ENCODE results near the gene IFI27L2. TPM values are rescaled to one million over a fixed set of nuclear protein-coding genes. Genes with fewer than 3 reads are reported as not detected.

The IFI27L2 gene
- total and polyA plus RNA-seq, 2 experiments from 2014 or later: 91.5 to 95.1 TPM

DNA sequence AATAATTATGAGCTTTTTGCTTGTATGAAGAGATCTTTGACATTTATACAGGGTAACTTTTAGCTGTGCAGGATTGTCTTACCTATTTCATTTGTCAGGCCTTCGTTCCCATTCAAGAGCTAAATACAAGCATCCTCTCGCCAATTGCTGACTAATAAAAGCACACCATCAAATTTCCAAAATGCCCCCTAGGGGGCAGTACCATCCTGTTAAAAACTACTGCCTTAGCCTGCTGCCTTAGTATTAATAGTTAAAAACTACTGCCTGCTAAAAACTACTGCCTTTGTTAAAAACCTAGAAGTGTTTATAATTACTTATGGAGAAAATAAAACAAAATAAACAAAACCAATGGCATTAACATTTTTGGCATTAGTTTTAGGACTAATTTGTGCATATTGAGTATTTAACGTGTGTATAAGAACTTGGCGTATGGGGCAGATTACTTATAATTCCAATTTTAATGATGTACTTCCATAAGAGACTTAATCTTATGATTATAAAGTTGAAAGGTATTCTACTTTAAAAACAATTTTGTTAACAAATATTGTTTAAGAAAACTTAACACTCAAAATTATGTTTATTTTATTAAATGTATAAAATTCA is 3.0 kb upstream of the IFI27L2 start:
- TF ChIP-seq EZH2 (IDR thresholded peaks at IDR 0.05; ENCODE audit: borderline replicate concordance): no peak
- TF ChIP-seq, protein P1, sequence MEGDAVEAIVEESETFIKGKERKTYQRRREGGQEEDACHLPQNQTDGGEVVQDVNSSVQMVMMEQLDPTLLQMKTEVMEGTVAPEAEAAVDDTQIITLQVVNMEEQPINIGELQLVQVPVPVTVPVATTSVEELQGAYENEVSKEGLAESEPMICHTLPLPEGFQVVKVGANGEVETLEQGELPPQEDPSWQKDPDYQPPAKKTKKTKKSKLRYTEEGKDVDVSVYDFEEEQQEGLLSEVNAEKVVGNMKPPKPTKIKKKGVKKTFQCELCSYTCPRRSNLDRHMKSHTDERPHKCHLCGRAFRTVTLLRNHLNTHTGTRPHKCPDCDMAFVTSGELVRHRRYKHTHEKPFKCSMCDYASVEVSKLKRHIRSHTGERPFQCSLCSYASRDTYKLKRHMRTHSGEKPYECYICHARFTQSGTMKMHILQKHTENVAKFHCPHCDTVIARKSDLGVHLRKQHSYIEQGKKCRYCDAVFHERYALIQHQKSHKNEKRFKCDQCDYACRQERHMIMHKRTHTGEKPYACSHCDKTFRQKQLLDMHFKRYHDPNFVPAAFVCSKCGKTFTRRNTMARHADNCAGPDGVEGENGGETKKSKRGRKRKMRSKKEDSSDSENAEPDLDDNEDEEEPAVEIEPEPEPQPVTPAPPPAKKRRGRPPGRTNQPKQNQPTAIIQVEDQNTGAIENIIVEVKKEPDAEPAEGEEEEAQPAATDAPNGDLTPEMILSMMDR (IDR thresholded peaks at IDR 0.05; ENCODE audit: poor library complexity): peak; percentile 84
- no peak overlapping the region for H3K4me2 ChIP-seq
- H3K27ac ChIP-seq: no peak overlapping the region
- H3K27me3 ChIP-seq: no peaks in the 10 kb centered on the region
- no peaks in the 10 kb centered on the region for H3K79me2 ChIP-seq
- 48% methylated on average over 4 of the region's 4 CpGs for WGBS (ENCODE audit: low lambda C conversion rate, missing lambda C conversion rate)
- no peaks in the 10 kb centered on the region for H3K9me2 ChIP-seq (replicated peaks; ENCODE audit: insufficient read depth)
- H2AFZ ChIP-seq: no peak overlapping the region
- H3K4me3 ChIP-seq: no peak overlapping the region
- no peaks in the 10 kb centered on the region for H4K20me1 ChIP-seq (ENCODE audit: insufficient read depth, poor library complexity, severe bottlenecking)
- H3K36me3 ChIP-seq (replicated peaks; ENCODE audit: insufficient read depth, low read depth): no peaks in the 10 kb centered on the region
- H3K9me3 ChIP-seq (ENCODE audit: low read depth): no peaks in the 10 kb centered on the region
- peak; percentile 84 for DNase-seq (ENCODE audit: low spot score)
- no peaks in the 10 kb centered on the region for H3K4me1 ChIP-seq (ENCODE audit: insufficient read depth)

DNA sequence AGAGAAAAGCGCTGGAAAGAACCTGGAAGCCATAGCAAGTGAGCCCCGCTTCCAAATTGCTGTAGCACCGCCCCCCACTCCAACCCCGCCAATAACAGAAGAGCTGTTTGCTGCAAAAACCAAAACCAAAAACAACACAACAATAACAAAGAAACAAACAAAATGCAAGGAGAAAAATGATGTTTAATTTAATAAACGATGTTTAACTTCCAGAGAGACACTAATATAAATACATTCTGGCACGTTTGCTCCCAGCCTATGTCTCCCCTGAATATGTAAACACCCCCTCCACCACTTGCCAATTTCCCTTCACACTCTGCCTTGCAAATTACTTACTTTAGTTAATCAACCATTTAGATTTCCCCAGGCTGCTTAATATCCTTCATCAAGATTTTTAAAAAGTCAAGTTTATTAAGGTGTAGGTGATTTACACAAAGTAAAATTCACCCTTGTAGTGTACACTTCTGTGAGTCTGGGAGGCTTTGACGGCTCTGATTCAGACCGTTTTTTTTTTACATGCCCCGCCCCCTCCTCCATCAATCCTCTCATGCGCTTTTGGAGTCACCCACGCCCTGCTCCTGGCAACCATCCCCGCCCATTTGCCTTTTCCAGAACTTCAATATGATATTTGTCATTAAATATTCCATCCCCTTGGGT is 482 bp upstream of the IFI27L2 start:
- H3K27me3 ChIP-seq: no peaks in the 10 kb centered on the region
- peak overlapping the region; percentile 25 for H3K4me3 ChIP-seq
- no peak overlapping the region for H3K27ac ChIP-seq
- no peaks in the 10 kb centered on the region for H4K20me1 ChIP-seq (ENCODE audit: insufficient read depth, poor library complexity, severe bottlenecking)
- DNase-seq (ENCODE audit: low spot score): peak; percentile 49
- H2AFZ ChIP-seq: peak overlapping the region; percentile 75
- TF ChIP-seq EZH2phosphoT487 (IDR thresholded peaks at IDR 0.05; ENCODE audit: low read depth, severe bottlenecking, unreplicated experiment) (no peak), EZH2 (IDR thresholded peaks at IDR 0.05; ENCODE audit: borderline replicate concordance) (no peak)
- TF ChIP-seq, protein P1 (IDR thresholded peaks at IDR 0.05; ENCODE audit: poor library complexity): no peak
- no peaks in the 10 kb centered on the region for H3K9me2 ChIP-seq (replicated peaks; ENCODE audit: insufficient read depth)
- H3K36me3 ChIP-seq (replicated peaks; ENCODE audit: insufficient read depth, low read depth): no peaks in the 10 kb centered on the region
- WGBS (ENCODE audit: low lambda C conversion rate, missing lambda C conversion rate): 2% methylated on average over 12 of the region's 12 CpGs
- no peaks in the 10 kb centered on the region for H3K4me1 ChIP-seq (ENCODE audit: insufficient read depth)
- H3K79me2 ChIP-seq: no peaks in the 10 kb centered on the region
- peak overlapping the region; percentile 85 for H3K4me2 ChIP-seq
- H3K9me3 ChIP-seq (ENCODE audit: low read depth): no peaks in the 10 kb centered on the region

DNA sequence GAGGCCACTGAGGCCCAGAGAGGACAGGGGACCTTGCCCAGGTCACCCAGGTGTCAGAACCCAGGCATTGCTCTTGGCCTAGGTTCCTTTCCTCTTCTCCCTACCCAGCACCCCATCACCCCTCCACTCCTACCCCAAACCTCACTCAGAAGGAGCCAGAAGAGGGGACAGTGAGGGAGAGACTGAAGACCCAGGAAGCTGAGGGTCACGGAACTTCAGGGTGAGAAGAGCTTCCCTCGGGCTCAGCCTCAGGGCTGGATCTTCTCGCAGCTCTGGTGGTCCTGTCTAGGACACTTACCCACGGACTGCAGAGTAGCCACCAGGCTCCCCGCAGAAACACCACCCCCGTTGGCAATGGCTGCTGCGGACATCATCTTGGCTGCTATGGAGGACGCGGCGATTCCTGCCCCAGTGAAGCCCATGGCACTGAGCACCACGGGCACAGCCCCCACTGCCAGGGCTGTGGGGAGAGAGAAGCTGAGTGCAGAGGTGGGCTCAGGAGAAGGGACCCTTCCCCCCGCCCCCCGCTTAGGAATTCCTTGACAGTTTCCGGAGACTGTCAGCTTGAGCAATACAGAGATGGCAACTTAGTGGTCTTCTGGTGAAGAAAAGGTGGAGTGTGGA is 1.1 kb downstream of the IFI27L2 start:
- Histone ChIP-seq H3K27me3 (no peaks in the 10 kb centered on the region), H3K36me3 (replicated peaks; ENCODE audit: insufficient read depth, low read depth) (no peaks in the 10 kb centered on the region), H4K20me1 (ENCODE audit: insufficient read depth, poor library complexity, severe bottlenecking) (no peaks in the 10 kb centered on the region), H3K4me2 (peak overlapping the region; percentile 85), H3K4me1 (ENCODE audit: insufficient read depth) (no peaks in the 10 kb centered on the region), H3K9me3 (ENCODE audit: low read depth) (no peaks in the 10 kb centered on the region), H3K9me2 (replicated peaks; ENCODE audit: insufficient read depth) (no peaks in the 10 kb centered on the region), H3K4me3 (no peak overlapping the region), H3K27ac (no peak overlapping the region), H2AFZ (no peak overlapping the region), H3K79me2 (no peaks in the 10 kb centered on the region)
- TF ChIP-seq, protein P1 (IDR thresholded peaks at IDR 0.05; ENCODE audit: poor library complexity): no peak
- no peak for TF ChIP-seq EZH2phosphoT487 (IDR thresholded peaks at IDR 0.05; ENCODE audit: low read depth, severe bottlenecking, unreplicated experiment)
- TF ChIP-seq EZH2 (IDR thresholded peaks at IDR 0.05; ENCODE audit: borderline replicate concordance): no peak
- 92% methylated on average over 14 of the region's 14 CpGs for WGBS (ENCODE audit: low lambda C conversion rate, missing lambda C conversion rate)
- DNase-seq (ENCODE audit: low spot score): no peak
